RPMI8226 (cell line): ENCODE results near the gene DNAJA4.

Experiments used
- DNase-seq: peaks from one replicate; pipeline ENCODE4 v3.0.0-alpha.2; 2015

DNAJA4 gene

DNA sequence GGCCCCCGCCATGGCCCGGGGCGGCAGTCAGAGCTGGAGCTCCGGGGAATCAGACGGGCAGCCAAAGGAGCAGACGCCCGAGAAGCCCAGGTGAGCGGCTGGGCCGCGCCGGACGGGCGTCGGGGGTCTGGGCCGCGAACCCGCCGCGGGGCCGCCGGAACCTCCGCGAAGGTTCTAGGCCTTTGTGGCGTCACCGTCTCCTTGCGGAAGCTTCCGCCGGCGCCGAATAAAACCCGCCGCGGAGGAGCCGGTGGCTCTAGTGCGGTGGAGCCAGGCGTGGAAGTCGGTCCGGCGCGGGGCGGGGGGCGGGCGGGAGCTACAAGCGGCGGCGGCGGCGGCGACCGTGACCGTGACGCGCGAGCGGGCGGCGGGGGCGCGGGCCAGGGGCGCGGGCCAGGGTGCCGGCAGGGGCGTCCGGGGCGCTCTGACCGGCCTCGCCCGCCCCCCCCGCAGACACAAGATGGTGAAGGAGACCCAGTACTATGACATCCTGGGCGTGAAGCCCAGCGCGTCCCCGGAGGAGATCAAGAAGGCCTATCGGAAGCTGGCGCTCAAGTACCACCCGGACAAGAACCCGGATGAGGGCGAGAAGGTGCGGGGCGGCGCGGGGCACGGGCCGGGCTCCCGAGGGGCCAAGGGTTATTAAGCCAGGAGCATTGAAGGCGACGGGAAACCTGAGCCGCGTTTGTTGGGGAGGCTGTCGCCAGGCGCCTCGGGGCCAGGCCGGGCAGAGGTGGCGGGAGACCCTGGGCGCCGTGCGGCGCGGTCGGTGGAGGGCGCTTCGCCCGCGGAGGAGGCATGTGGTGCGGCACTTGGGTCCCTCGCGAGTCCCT is at the start of gene DNAJA4:
Gene DNAJA4, plus strand, starts transcription at position 259 of the 833 bp plus-strand sequence. Its CDS starts 202 bp downstream, at position 461.
- no peak for DNase-seq

DNA sequence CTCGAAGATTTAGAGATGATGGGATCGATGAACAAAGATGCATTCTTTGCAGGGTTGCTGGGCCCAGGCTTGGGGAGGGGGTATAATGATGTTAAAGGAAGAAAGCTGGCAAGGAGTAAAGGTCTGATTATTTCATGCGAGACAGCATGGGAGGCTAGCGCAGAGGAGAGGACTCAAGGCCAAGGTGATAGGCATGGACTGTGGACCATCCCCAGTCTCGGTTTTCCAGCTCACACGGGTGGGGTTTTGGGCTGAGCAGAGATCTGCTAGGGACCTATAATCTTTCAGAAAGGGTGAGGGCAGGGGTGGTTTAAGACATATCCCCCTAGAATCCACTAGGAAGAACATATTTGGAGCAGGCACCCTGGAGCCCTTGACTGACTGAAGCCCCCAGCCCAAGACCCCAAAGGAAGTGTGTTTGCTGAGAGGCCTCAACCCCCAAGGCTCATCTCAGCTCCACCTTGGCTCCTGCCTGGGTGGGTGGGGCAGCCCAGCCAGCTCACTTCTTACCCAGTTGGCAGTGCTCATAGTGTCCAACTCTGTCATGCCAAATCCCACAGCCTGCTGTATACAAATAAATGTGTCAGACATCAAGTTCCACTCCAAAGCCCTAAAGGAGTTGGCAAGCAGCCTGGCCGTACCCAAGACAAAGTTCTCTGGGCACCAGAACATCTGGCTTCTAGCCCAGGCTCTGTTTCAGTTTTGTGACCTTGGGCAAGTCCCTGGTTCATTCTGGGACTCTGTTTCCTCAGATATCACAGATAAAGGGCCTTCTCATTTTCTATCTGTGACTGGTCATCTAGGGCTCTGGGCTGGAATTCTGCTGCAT is 47.9 kb upstream of the DNAJA4 start:
- DNase-seq: peak; percentile 81

DNA sequence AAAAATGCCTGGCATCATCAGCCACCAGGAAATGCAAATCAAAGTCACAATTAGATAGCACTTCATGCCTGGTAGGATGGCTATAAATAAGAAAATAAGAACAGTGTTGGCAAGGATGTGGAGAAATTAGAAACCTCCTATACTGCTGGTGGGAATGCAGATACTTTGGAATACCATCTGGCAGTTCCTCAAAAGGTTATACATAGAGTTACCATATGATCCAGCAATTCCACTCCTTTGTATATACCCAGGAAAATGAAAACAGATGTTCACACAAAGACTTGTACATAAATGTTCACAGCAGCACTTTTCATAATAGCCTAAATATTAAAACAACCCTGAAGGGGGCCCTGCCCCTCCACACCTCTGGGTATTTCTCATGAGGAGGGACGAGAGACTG is 43.6 kb upstream of the DNAJA4 start:
- DNase-seq: no peak

DNA sequence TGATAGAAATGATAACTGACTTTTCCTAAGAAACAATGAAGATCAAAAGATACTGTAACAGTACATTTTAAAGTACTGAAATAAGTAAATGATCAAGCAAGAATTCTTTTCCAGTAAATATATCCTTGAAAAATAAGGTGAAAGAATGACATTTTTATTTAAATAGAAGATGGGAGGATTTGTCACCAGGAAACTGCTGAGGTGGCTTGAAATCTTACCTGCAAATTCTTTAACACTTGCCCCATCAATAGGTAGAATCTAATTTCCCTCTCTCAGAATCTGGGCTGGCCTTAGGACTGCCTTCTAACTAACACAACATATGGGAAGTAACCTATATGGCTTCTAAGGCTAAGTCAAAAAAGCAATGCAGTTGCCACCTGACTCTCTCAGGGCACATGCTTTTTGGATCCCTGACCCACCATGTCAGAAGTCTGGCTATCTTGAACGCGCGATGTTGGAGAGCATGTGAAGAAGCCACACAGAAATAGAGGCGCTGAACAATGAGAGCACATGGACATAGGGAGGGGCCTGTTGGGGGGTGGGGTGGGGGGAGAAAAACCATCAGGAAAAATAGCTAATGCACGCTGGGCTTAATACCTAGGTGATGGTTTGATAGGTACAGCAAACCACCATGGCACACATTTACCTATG is 41.5 kb upstream of the DNAJA4 start:
- DNase-seq: no peak

DNA sequence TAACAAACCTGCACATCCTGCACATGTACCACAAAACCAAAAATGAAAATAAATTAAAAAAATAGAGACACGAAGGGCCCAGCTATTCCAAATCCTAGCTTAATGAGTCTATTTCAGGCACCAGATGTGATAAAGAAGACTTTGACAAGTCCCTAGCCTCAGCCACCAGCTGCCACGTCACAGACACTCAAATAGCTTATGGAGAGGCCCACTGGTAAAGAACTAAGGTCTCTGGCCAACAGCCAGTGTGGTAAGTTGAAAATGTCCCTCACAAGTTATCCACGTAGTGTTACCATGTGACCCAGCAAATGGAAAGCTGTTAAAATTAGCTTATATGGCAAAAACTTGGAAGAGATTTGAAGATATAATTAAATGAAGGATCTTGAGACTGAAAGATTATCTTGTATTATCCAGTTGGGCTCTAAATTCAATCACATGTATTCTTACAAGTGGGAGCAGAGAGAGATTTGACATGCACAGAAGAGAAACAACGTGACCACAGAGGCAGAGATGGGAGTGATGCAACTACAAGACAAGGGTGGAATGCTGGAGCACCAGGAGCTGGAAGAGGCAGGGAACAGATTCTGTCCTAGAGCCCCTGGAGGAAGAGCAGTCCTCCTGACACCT is 40.9 kb upstream of the DNAJA4 start:
- DNase-seq: peak; percentile 47

DNA sequence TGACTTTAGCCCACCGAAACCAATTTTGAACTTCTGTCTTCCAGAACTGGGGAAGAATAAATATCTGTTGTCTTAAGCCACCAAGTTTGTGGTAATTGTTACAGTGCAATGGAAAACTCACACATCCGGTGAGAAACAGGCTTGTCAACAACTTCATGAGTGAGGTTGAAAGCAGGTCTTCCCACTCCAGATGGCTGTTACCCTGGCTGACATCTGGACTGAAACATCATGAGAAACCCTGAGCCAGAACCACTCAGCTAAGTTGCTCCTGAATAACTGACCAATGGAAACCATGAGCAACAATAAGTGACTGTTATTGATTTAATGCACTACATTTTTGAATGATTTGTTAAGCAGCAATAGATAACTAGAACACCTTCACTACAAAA is 40.3 kb upstream of the DNAJA4 start:
- DNase-seq: peak; percentile 25

DNA sequence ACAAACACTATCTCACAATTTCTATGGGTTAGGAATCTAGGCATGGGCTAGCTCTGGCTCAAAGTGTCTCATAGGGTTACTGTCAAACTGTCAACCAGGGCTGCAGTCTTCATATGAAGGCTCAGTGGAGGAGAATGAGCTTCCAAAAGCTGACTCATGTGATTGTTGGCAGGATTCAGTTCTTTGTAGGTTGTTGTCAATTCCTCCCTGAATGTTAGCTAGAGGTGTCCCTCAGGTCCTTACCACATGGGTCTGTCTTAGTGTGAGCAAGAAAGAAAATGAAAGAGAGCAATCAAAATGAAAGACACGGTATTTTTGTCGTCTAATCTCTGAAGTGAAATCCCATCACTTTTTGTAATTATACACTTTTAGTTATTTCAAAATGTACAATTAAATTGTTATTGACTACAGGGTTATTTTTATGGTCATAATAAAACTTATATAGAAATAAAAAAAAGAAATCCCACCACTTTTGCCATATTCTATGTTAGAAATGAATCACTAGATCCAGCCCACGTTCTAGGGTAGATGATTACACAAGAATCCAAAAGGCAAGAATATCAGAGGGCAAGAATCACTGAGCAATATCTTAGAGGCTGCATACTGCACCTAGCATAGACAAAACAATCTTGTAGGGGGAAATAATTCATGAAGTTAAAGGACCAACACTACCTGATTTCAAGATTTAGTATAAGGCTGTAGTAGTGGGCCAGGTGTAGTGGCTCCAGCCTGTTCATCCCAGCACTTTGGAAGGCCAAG is 38.4 kb upstream of the DNAJA4 start:
- no peak for DNase-seq

DNA sequence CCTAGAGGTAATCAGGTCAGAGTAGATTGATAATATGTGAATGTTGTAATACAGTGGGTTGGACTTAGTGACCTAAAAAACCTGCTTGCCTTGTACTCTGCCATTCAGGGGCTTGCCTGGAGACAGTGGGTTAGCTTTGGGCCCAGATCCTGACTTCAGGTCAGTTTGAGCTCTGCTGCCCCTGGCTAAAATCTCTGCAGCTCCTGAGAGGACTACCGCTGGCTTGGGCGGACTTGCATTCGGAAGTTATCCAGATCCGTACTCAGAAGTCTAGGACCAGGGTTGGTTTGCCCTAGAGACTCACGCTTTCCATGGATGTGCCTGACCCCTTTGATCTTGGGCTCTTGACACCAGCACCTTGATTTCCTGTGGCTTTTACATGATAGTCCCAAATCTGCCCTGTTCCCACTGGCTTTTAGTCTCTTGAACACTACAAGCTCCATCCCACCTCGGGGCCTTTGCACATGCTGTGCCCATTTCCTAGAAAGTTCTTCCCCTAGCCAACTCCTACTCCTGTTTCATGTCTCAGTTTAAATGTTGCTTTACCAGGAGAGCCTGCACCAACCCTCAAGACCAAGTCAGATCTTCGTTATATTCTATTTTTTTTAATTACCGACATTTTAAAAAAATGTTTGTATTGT is 35.9 kb upstream of the DNAJA4 start:
- no peak for DNase-seq

DNA sequence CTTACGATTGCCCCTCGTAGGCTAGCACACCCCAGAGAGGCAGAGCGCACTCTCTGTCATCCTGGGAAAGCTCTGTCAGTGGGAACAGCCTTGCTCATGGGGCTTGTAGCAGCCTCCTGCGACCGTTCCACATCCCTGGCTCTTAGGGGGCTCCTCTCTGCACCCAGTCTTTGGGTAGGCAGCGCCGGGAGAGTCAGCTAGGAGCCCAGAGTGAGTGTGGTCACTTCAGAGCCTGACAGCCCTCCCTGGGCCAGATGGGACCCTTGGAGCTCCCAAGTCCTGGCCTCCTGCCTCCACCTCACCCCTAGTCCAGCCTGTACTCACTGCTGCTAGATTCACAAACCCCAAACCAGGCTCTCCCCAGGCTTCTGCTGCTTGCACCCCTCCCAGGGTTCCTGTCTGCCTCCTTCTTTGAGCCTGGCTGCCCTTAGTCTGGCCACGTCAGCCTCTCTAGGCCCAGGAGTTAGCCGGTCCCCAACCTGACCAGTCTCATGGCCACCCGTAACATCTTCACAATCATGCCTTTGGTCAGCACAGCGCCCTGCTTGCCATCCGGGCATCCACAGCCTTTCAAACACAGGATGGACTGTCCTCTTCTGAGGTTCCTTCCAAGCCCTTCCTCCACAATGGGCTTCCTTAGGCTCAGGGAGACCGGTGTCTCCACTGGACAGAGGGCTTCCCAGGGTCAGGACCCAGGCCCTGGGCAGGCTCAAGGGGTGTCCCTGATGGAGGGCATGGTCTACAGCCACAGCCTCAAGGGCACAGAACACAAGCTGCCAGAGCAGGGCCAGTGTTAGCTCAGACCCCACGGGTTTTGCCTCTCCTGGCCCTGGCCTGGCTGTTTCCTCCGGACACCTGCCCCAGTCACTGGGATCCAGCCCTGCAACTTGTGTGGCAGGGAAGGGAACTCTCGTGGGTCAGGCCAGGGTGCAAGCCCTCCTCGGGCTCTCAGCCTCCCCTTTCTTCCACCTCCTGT is 34.6 kb upstream of the DNAJA4 start:
- no peak for DNase-seq

DNA sequence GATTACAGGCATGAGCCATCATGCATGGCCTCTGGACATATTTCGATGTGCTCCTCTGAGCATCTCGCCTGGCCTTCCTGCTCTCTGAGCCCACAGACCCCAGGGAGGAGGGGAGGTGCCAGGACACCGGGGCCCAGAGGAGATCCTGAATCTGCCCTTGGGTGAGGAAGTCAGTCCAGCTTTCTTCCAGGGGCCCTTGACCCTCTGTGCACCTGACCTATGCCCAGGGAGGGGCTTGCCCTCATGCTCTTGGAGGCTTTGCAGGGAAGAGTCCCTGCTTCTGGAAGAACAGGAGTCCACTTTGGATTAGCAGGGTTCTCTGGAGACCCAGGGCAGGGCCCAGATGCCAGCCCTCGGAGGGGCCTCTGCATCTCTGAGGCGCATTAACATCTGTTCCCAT is 31.4 kb upstream of the DNAJA4 start:
- no peak for DNase-seq

DNA sequence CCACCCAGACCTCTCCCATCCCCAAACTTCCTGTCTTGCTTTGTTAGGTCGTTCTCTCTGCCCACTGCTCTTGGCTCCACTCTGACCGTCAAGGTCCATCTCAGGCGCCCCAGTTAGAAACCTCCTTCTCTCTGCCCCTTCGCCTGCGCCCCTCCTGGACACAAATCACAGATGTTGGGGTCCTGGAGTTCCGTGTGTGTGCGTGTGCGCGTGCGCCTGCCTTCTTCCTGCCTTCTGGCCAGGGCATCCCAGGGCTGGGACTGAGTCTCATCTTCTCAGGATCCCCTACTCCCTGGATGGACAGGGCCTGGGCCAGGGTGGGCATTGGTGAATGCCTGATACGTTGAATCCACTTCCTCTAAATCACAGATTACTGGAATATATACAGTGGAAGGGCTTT is 30.9 kb upstream of the DNAJA4 start:
- DNase-seq: no peak

DNA sequence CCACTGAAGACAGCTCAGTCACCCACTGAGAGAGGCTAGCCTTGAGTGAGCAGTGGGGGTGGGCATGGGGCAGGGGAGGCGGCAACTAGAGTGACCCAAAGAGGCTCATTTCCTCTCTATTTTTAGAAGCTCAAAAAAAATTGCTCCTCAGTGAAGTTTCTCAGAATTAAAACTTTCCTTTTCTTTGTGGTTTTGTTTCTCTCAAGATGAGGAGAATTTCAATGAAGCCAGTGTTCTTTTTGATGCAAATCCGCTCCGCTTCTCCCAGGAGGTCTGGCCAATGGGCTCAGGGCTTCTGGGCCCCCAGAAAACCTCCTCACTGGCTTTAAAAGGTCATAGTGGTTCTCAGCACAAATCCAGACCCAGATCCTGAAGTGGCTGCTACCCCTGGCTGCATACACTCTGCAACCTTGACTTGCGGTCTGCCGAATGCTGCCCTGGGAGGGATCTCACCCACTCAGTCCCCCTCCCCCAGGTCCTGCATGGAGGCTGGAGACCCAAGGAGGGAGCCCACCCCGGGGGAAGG is 29.8 kb upstream of the DNAJA4 start, which contains the start of gene ACSBG1:
Gene ACSBG1, minus strand, starts transcription at position 51 of the 526 bp plus-strand sequence. CDS start 64 bp downstream, outside the sequence.
- DNase-seq: no peak

DNA sequence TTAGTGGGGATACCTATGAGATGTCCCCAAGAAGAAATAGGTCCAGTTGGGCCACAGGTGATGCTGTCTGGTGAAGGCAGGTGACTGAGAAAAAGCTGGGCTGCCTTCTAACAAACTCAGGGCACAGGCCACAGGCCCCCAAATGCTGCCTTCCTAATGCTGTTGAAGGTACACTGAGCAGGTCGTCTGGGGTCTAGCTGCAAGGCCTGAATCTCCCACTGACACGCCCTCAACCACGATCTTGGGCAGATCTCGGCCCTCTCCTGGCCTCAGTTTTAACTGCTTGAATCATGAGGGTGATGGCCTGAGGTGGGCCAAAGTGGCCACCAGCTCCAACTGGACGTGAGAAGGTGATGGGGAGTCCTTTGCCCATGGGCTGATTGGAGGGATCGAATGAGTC is 27.9 kb upstream of the DNAJA4 start:
- no peak for DNase-seq

DNA sequence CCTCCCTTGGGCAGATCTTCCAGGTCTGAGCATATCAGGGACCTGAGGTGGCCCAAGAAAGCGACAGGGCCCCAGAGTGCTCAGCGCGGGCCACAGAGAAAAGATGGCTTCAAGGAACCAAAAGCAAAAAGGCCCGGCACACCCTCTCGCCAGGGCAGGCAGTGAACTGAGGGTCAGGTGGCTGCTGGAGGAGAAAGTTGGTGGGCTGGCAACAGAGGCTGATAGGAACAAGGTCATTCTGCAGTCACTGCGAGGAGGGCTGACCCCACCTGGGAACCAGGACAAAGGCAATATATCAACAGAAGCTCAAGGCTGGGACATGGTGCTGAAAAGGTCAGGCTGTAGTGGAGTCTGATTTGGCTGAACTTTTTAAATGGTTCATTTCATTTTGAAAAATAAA is 27.2 kb upstream of the DNAJA4 start:
- DNase-seq: no peak

DNA sequence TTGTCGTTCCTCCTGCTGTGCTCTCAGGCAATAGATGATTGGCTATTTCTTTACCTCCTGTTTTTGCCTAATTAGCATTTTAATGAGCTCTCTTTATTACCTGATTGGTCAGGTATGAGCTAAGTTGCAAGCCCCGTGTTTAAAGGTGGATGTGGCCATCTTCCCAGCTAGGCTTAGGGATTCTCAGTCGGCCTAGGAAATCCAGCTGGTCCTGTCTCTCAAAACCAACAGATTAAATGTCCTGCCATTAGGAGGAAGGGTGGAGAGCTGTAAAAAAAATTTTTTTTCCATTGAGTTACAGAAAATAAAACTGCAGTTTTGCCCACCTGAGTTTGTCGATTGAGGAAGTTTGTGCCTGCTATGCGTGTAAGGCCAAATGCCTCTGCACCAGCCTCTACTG is 24.6 kb upstream of the DNAJA4 start:
- DNase-seq: no peak

DNA sequence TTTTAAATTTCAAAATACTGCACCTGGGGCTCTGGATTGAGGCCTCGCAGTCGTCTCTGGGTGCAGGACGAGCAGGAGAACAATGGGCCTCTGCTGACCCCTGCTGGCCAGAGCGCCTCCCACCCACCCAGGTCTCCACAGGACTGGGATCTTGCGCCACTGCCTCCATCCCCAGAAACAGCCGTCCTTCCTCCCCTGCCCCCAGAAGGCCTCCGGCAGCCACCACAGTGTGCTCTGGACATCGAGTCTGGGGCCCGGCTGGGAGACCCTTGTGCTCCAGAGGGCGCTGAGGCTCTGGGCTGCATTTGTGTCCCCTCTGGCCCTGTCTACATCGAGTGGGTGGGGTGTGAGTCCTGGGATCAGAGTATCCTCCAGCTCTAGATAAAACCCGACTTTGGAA is 23.3 kb upstream of the DNAJA4 start:
- peak; percentile 79 for DNase-seq

DNA sequence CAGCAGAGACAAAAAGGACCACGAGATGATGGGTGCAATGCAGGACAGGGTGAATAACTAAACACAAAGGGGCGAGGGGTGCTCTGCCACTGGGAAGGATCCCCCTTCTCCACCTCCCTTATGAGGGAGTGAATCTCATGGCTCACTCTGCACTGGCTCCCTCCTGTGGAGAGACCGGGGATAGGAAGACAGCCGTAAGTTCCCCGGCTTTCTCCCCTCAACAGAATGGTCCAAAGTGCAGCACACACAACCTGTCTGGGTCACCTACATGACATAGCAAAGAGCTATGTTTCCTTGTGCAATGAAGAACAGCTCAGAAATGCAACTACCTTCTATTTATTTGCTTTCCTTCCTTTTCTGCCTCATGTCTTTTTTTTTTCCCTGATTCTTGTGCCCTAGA is 22.2 kb upstream of the DNAJA4 start:
- DNase-seq: peak; percentile 25

DNA sequence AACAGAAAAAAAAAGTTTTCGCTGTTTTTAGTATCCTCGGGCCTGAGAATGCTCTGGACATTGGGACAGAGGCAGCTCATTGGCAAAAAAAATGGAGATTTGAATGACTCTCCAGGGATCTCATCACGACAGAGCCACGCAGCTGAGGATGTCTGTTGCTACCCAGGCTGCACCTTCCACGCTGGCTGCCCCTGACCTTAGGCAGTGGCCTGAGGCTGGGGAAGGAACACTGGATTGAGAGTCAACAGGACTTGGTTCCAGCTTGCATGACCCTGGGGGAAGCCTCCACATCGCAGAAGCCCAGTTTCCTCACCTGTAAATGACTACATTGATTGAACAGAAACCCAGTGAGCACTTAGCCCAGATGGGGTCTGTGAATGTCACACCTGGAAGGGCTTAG is 21.3 kb upstream of the DNAJA4 start:
- no peak for DNase-seq

DNA sequence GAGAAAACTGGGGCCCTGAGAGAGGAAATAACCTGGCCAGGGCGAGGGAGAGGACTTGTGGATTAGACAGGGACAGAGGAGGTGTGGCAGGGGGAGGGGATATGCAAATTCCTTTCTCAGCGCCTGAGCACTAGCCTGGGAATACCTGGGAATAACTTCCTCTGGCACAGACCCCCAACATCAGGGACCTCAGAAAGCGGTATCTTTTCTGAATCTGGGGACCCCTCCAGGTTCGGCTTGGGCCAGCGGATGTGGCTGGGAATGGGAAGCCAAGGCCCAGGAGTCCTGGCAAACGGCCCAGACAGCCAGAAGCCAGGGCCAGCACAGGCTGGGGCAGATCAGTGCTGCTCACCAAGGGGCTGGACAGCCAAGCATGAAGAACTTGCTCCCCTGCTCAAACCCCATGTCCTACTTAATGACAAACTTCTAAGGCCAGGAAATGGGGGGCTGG is 20.8 kb upstream of the DNAJA4 start:
- no peak for DNase-seq

DNA sequence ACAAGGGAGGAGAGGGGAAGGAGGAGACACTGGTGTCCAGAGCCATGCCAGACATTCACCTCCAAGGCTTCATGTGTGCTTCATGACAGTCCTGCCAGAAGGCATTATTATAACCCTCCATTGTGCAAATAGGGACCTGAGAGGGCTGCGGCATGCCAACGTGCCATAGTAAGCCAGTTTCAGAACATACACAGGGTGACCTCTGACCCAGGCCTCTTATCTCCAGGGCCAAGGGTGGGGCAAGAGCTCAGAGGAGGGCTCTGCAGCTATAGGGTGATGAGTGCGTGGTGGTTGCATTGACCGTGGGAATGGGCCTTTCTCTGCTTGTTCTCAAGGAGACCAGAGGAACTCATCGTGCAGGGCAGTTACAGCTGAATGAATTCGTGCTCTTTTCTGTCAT is 20.3 kb upstream of the DNAJA4 start:
- DNase-seq: no peak
